ENCODE measurements around the gene GNA14.
"Not testable (repeated sequence)": the region's sequence is repeated elsewhere in the genome, so short reads cannot be mapped to it uniquely, and the experiment has no call there.

GNA14 gene

GRCh38 chr9:77648234-77649108 is at the start of gene GNA14:
Gene GNA14, minus strand, starts transcription at chr9:77648322. Its CDS starts 529 bp downstream, at chr9:77647793.
- DNase-seq (ENCODE audit: low read depth) = no peak

GRCh38 chr9:77697238-77697984 is 49.3 kb upstream of the GNA14 start:
- no peak for DNase-seq (ENCODE audit: low read depth)

GRCh38 chr9:77690723-77691122 is 42.6 kb upstream of the GNA14 start:
- not testable (repeated sequence) for DNase-seq (ENCODE audit: low read depth)

- not testable (repeated sequence) for DNase-seq (ENCODE audit: low read depth)
Measured at GRCh38 chr9:77690119-77690518, 42.0 kb upstream of the GNA14 start.

GRCh38 chr9:77687737-77688136 is 39.6 kb upstream of the GNA14 start:
- DNase-seq (ENCODE audit: low read depth) = not testable (repeated sequence)

- no peak for DNase-seq (ENCODE audit: low read depth)
Measured at GRCh38 chr9:77680581-77680980, 32.5 kb upstream of the GNA14 start.

GRCh38 chr9:77679661-77680368 is 31.7 kb upstream of the GNA14 start:
- DNase-seq (ENCODE audit: low read depth) = no peak

- no peak for DNase-seq (ENCODE audit: low read depth)
Measured at GRCh38 chr9:77679088-77679487, 31.0 kb upstream of the GNA14 start.

GRCh38 chr9:77677957-77678535 is 29.9 kb upstream of the GNA14 start:
- no peak for DNase-seq (ENCODE audit: low read depth)

- no peak for DNase-seq (ENCODE audit: low read depth)
Measured at GRCh38 chr9:77677397-77677796, 29.3 kb upstream of the GNA14 start.

GRCh38 chr9:77673941-77674791 is 26.0 kb upstream of the GNA14 start:
- DNase-seq (ENCODE audit: low read depth) = peak; percentile 18

GRCh38 chr9:77672183-77672582 is 24.1 kb upstream of the GNA14 start:
- DNase-seq (ENCODE audit: low read depth) = no peak

GRCh38 chr9:77667151-77667550 is 19.0 kb upstream of the GNA14 start:
- no peak for DNase-seq (ENCODE audit: low read depth)

GRCh38 chr9:77663754-77664153 is 15.6 kb upstream of the GNA14 start:
- DNase-seq (ENCODE audit: low read depth) = no peak

GRCh38 chr9:77661566-77662085 is 13.5 kb upstream of the GNA14 start:
- DNase-seq (ENCODE audit: low read depth) = no peak

GRCh38 chr9:77659926-77660325 is 11.8 kb upstream of the GNA14 start:
- DNase-seq (ENCODE audit: low read depth) = no peak

GRCh38 chr9:77651203-77651602 is 3.1 kb upstream of the GNA14 start:
- no peak for DNase-seq (ENCODE audit: low read depth)

GRCh38 chr9:77649109-77649812 is 1.1 kb upstream of the GNA14 start:
- DNase-seq (ENCODE audit: low read depth) = no peak

- DNase-seq (ENCODE audit: low read depth) = no peak
Measured at GRCh38 chr9:77647267-77648233, 572 bp downstream of the GNA14 start.

All from fibroblast of the conjunctiva (primary cell).